ENCODE results near the gene TBC1D8. TPM values are rescaled to one million over a fixed set of nuclear protein-coding genes. Genes with fewer than 3 reads are reported as not detected.

The TBC1D8 gene
- total and polyA plus RNA-seq, 2 of the 13 experiments (the other 11 are each of a cell fraction or from before 2014, with no cell fraction given), result 45.1 to 95.4 TPM

DNA sequence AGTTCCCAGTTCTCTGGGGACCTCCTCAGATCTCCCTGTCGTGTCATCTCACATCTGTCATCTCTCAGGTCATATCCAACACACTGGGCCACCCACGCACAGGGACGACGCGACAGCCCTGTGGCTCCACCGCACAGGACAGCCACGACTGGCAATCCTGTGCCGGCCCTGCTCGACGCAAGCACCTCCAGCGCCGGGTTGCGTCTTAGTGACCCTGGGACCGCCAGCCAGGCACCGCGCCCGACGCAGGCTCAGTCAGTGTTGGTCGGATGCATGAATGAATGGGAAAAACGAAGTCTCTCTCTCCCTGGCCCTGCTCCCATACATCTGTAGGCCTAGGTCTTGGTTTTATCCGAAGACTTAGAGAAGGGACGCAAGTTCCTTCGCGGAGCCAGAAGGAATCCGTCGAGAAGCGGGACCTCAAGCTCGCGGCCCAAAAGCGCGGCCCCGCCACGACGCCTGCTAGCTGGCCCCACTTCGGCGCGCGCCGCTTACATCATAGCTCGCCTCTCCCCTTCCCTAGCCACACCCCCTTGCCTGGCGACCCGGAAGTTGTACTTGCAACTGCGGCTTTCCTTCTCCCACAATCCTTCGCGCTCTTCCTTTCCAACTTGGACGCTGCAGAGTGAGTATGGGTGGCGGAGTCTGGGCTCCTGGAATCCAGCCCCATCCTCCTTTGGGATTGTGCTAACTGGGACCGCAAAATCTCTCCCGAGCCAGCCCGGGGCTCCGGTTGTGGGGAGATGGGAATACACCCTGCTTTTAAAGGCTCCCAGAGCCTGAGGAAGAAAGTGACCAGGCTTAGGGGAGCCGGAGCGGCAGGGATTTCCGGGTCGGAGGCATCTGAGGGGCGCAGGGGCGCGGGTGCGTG, 149.3 kb downstream of the TBC1D8 start, which contains the start of gene RPL31 (continued):
- TF ChIP-seq ZSCAN21 (CRISPR knock-in tag; IDR thresholded peaks at IDR 0.05; ENCODE audit: borderline replicate concordance), result peak; percentile 99
- peak; percentile 96 for TF ChIP-seq MXD1 (CRISPR knock-in tag; IDR thresholded peaks at IDR 0.05)
- no peak for TF ChIP-seq MBNL3 (CRISPR knock-in tag; conservative IDR thresholded peaks at IDR 0.05)
- TF ChIP-seq JDP2 (CRISPR knock-in tag; IDR thresholded peaks at IDR 0.05; ENCODE audit: borderline replicate concordance), result no peak
- TF ChIP-seq POGZ (CRISPR knock-in tag; IDR thresholded peaks at IDR 0.05), result peak; percentile 92
- TF ChIP-seq ZNF549 (CRISPR knock-in tag; IDR thresholded peaks at IDR 0.05), result no peak
- peak; percentile 98 for TF ChIP-seq KMT2B (CRISPR knock-in tag; IDR thresholded peaks at IDR 0.05)
- TF ChIP-seq, protein P1, sequence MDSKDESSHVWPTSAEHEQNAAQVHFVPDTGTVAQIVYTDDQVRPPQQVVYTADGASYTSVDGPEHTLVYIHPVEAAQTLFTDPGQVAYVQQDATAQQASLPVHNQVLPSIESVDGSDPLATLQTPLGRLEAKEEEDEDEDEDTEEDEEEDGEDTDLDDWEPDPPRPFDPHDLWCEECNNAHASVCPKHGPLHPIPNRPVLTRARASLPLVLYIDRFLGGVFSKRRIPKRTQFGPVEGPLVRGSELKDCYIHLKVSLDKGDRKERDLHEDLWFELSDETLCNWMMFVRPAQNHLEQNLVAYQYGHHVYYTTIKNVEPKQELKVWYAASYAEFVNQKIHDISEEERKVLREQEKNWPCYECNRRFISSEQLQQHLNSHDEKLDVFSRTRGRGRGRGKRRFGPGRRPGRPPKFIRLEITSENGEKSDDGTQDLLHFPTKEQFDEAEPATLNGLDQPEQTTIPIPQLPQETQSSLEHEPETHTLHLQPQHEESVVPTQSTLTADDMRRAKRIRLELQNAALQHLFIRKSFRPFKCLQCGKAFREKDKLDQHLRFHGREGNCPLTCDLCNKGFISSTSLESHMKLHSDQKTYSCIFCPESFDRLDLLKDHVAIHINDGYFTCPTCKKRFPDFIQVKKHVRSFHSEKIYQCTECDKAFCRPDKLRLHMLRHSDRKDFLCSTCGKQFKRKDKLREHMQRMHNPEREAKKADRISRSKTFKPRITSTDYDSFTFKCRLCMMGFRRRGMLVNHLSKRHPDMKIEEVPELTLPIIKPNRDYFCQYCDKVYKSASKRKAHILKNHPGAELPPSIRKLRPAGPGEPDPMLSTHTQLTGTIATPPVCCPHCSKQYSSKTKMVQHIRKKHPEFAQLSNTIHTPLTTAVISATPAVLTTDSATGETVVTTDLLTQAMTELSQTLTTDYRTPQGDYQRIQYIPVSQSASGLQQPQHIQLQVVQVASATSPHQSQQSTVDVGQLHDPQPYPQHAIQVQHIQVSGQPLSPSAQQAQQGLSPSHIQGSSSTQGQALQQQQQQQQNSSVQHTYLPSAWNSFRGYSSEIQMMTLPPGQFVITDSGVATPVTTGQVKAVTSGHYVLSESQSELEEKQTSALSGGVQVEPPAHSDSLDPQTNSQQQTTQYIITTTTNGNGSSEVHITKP (CRISPR knock-in tag; IDR thresholded peaks at IDR 0.05; ENCODE audit: low read depth), result peak; percentile 76; the same call in 1 of the 2 replicates
- TF ChIP-seq, protein P2, sequence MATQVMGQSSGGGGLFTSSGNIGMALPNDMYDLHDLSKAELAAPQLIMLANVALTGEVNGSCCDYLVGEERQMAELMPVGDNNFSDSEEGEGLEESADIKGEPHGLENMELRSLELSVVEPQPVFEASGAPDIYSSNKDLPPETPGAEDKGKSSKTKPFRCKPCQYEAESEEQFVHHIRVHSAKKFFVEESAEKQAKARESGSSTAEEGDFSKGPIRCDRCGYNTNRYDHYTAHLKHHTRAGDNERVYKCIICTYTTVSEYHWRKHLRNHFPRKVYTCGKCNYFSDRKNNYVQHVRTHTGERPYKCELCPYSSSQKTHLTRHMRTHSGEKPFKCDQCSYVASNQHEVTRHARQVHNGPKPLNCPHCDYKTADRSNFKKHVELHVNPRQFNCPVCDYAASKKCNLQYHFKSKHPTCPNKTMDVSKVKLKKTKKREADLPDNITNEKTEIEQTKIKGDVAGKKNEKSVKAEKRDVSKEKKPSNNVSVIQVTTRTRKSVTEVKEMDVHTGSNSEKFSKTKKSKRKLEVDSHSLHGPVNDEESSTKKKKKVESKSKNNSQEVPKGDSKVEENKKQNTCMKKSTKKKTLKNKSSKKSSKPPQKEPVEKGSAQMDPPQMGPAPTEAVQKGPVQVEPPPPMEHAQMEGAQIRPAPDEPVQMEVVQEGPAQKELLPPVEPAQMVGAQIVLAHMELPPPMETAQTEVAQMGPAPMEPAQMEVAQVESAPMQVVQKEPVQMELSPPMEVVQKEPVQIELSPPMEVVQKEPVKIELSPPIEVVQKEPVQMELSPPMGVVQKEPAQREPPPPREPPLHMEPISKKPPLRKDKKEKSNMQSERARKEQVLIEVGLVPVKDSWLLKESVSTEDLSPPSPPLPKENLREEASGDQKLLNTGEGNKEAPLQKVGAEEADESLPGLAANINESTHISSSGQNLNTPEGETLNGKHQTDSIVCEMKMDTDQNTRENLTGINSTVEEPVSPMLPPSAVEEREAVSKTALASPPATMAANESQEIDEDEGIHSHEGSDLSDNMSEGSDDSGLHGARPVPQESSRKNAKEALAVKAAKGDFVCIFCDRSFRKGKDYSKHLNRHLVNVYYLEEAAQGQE (IDR thresholded peaks at IDR 0.05; ENCODE audit: borderline replicate concordance in 1 of 2, low read depth in 1 of 2, low read length in 2 of 2), result peak in 1 of 2 experiments; percentile 86; a peak in 2 of 4 replicates
- TF ChIP-seq, protein P3, sequence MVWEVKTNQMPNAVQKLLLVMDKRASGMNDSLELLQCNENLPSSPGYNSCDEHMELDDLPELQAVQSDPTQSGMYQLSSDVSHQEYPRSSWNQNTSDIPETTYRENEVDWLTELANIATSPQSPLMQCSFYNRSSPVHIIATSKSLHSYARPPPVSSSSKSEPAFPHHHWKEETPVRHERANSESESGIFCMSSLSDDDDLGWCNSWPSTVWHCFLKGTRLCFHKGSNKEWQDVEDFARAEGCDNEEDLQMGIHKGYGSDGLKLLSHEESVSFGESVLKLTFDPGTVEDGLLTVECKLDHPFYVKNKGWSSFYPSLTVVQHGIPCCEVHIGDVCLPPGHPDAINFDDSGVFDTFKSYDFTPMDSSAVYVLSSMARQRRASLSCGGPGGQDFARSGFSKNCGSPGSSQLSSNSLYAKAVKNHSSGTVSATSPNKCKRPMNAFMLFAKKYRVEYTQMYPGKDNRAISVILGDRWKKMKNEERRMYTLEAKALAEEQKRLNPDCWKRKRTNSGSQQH (CRISPR knock-in tag; IDR thresholded peaks at IDR 0.05; ENCODE audit: low read depth), result peak; percentile 98
- peak; percentile 87 for TF ChIP-seq ZNF691 (CRISPR knock-in tag; IDR thresholded peaks at IDR 0.05; ENCODE audit: borderline replicate concordance, low read depth)
- peak; percentile 98 for TF ChIP-seq HOXA5 (CRISPR knock-in tag; IDR thresholded peaks at IDR 0.05)
- TF ChIP-seq ARID2 (CRISPR knock-in tag; IDR thresholded peaks at IDR 0.05; ENCODE audit: borderline replicate concordance), result peak; percentile 99
- TF ChIP-seq DNMT3B (CRISPR knock-in tag; conservative IDR thresholded peaks at IDR 0.05), result peak; percentile 94
- peak; percentile 98 for TF ChIP-seq SNAI1 (CRISPR knock-in tag; IDR thresholded peaks at IDR 0.05; ENCODE audit: borderline replicate concordance)
- no peak for TF ChIP-seq FOXP1 (IDR thresholded peaks at IDR 0.05)
- TF ChIP-seq FOXP1 (CRISPR knock-in tag; IDR thresholded peaks at IDR 0.05), result peak; percentile 76
- TF ChIP-seq SNRNP70 (IDR thresholded peaks at IDR 0.05; ENCODE audit: low read depth, low read length), result no peak

All from HepG2 (cell line).